Fibroblast of skin of right biceps (primary cell): Measurements from ENCODE around the gene CRYZL1.
A peak's percentile ranks its signal among the peaks of the same experiment; 100 is the strongest.
"Not testable (repeated sequence)": the region's sequence is repeated elsewhere in the genome, so short reads cannot be mapped to it uniquely, and the experiment has no call there.

Experiments
- DNase-seq: peaks from one replicate; pipeline ENCODE4 v3.0.0-alpha.2; 2013

The CRYZL1 gene

GRCh38 chr21:33660406-33660805 is 18.9 kb upstream of the CRYZL1 start:
- DNase-seq = no peak

DNA sequence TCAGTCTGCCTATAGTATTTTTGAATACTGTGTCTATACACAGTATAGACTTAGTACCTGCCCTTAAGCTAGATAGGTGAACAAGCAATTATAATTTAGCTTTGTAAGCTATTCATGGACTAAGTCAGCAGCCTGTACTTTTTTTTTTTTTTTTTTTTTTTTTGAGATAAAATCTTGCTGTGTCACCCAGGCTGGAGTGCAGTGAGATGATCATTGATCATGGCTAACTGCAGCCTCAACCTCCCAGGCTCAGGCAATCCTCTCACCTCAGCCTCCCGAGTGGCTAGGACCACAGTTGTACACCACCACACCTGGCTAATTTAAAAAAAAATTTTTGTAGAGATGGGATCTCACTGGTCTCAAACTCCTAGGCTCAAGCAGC is 18.0 kb upstream of the CRYZL1 start:
- DNase-seq = no peak

- no peak for DNase-seq
Measured at GRCh38 chr21:33658919-33659567, 17.5 kb upstream of the CRYZL1 start.

GRCh38 chr21:33657124-33657820 is 15.7 kb upstream of the CRYZL1 start:
- DNase-seq = no peak

DNA sequence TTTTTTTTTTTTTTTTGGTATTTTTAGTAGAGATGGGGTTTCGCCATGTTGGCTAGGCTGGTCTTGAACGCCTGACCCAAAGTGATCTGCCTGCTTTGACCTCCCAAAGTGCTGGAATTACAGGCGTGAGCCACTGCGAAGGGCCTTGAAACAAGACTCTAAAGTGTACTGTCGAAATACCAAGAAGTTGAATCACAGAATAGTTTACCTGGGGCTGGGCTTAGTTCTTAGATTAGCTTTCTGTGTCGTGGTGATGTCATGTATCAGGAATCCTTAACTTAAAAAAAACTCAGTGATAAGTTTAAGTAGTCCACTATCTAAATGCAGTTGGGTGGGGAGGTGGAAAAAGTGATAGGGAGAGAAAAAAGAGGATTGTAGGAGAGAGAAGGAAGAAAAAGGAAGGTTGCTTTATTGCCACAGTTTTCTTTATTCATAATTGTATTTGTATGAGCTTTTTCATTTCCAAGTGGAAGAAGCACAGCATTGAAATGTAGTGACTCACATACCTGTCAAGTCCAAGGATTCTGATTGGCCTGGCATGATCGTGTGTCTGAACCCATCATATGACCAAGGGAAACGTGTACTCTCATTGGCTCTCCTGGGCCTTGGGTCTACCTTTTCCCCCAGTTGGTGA is 14.2 kb upstream of the CRYZL1 start:
- peak; percentile 94 for DNase-seq

DNA sequence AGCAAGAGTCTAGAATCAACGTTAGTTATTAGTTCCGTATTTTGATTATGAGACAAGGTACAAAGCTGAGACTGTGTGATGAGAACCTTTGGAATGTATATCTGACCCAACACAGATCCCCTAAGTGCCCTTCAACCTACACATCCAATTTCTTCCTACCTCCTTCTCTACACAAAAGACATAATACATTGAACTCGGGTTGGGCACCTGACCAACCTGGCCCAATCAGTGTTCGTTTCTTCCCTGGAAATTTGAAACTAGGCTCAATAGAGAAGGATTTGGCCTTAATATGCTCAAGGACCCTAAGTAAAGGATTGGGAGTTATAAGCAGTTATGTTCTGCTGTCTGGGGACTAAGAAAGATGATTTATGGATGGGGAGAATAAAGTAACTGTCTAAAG is 12.9 kb upstream of the CRYZL1 start:
- no peak for DNase-seq

GRCh38 chr21:33651965-33652680 is 10.6 kb upstream of the CRYZL1 start:
- DNase-seq = no peak

DNA sequence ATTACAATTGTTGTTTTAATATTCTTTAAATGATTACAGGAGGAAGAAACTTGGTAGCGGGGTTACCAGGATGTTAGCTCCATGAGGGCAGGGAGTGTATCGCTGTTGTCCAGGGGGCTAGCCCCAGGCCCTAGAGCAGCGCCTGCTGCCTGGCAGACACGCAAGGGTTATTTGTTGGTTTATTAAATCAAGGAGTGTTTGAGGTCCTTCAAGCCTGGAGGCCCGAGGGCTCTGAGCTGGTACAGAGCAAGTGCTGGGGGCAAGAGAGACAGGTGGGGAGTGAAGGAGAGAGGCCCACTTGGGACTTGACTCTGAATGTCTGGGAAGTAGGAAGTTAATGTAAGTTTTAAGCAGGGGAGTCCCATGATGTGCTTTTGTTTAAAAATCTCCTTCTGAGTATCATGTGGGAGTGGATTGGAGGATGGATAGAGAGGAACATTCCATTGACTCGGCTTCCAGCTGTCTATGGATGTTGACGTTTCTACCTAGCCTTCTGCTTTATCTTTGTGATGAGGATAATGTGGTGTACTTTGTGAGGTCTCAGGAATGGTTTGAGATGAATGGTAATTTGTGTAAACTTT is 9.5 kb upstream of the CRYZL1 start:
- no peak for DNase-seq

DNA sequence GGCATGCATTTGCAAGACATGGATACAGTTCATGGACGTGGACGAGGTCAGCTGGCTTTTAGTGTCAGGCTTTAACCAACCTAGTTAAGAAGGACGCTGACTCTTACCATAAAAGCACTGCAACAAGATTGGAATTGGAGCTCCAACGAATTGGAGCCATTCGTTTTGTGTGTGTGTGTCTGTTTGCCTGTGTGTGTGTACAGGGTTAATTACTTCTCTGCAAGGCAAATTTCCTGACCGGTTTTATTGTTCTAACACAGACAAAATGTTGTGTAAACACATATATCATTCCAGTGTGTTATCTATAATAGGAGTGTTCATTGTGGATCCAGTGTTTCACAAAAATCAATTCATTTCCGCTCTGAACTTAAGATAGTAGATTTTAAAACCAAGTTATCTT is 8.7 kb upstream of the CRYZL1 start:
- no peak for DNase-seq

- no peak for DNase-seq
Measured at GRCh38 chr21:33648555-33648954, 7.0 kb upstream of the CRYZL1 start.

GRCh38 chr21:33647587-33647986 is 6.0 kb upstream of the CRYZL1 start:
- DNase-seq = no peak

GRCh38 chr21:33645730-33646129 is 4.2 kb upstream of the CRYZL1 start:
- DNase-seq = no peak

DNA sequence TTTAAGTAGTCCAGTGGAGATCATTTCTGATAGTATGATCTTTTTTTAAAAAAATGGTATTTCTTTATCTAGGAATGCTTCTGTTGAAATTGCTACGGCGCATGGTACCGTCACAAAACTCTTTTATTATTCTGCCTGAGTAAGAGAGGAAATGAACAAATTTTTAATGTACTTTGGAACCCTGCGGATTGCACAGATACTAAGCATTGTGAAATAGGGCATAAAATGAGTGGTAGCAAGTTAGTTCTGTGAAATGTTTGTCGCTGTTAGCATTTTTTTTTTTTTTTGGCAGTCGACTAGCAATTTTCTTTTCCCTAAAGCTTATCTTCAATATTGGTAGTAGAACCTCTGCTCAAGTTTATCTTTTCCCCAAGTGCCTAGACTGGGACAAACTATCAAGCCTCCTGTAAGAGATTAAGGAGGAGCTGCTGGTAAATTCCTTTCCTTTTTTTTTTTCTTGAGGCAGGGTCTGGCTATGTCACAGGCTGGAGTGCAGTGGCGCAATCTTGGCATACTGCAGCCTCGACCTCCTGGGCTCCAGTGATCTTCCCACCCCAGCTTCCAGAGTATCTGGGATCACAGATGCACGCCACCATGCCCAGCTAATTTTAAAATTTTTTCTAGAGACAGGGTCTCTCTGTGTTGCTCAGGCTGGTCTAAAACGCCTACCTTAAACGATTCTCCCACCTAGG is 3.0 kb upstream of the CRYZL1 start:
- DNase-seq = peak; percentile 68

- no peak for DNase-seq
Measured at GRCh38 chr21:33643658-33644311, 2.2 kb upstream of the CRYZL1 start.

DNA sequence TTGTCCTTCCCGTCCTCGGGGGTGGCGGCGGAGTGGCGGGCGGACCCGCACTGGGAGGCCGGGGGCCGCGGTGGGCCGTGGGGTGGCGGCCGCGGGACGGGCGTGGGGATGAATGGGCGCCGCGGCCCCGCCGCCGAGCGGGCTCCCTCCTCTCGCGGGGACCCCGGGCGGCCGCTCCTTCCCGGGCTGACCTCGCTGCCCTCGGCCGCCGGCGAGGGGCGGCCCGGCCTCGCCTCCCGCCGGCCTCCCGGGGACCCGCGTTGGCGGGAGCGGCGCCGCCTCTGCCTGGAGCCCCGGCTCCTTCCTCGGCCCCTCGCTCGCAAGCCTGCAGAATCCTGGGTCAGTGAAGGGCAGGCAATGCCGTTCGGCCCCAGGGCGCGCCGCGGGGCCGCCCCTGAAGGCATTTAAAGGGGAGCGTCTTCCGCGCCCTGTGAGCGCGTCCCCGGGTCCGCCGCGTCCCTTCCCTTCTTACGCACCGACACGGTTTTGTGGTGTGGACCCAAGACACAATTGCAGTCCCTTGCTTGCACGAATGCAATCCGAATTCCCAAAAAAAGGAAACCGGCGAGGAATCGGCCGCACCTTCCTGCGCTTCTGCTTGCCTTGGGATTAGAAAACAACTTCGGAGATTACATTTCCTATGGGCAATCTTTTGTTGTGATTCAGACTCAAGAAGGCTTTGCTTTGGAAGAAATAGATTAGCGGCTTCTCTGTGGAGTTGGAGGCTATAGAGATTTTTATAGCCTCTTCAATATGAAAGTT is 1.5 kb upstream of the CRYZL1 start:
- peak; percentile 36 for DNase-seq

DNA sequence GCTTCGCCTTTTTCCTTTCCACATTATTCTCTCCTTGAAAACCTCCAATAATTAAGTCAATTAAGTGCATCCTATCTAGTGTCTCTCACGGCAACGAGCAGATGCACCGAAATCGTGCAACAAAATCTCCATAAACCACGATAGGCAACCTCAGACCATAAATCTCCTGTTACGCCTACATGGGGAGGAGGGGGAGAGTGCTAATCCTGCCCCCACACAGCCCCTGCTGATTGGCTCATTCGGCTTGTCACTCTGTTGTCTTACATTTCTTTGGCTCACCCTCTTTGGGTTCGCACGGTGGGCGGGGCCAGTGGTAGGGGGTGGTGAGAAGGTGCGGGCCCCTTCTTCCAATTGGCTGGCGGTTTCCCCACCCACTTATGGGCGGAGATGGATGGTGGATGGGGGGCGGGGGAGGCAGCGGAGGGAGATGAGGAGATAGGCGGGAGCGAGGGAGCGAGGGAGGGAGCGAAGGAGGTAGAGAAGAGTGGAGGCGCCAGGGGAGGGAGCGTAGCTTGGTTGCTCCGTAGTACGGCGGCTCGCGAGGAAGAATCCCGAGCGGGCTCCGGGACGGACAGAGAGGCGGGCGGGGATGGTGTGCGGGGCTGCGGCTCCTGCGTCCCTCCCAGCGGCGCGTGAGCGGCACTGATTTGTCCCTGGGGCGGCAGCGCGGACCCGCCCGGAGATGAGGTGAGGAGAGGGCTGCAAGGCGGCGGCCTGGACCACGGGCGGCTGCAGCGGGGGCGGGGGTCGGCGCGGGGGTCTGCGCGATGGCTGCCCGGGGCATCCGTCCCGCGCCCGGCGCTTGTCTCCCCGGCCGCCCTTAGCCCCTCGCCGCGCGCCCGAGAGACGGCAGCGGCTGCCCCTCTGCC is 720 bp upstream of the CRYZL1 start, which contains the start of gene ITSN1:
Gene ITSN1, plus strand, starts transcription at position 475 of the 869 bp plus-strand sequence. CDS start 76,328 bp downstream, outside the sequence.
- DNase-seq = peak; percentile 100

GRCh38 chr21:33640697-33641351 is 717 bp downstream of the CRYZL1 start:
- peak; percentile 14 for DNase-seq

- no peak for DNase-seq
Measured at GRCh38 chr21:33634254-33634653, 7.3 kb downstream of the CRYZL1 start.

DNA sequence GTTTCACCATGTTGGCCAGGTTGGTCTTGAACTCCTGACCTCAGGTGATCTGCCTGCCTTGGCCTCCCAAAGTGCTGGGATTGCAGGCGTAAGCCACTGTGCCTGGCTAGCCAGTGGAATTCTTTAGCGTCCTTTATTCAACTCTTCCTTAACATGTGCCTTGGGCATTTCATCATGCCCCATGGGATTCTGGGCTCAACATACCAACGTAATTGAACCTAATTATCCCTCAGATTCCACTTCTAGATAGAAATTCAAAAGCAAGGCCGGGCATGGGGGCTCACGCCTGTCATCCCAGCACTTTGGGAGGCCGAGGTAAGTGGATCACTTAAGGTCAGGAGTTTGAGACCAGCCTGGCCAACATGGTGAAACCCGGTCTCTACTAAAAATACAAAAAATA is 15.4 kb downstream of the CRYZL1 start:
- DNase-seq = not testable (repeated sequence)

DNA sequence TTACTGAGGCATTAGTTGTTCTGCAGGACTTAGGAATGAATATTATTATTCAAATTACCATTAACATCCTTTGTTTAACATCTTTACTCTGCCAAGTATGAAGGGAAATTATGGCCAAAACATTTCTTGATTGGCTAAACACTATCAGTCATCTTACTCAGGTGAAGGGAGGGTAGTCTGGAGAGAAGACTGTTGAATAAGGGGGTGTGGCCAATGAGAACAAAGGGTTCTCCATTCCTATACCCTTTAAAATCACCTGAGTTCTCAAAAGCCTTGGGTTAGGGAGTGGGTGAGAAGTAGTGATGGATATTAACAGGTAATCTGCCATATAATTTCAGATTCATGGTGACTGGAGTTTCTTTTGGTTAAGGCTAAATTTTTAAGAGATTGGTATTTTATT is 19.3 kb downstream of the CRYZL1 start:
- DNase-seq = no peak
